Common myeloid progenitor, CD34-positive (primary cell): Measurements from ENCODE around the gene TRIM7.

ENCODE experiments used
- CTCF ChIA-PET: fragments of 350-600 bp; sonication (Branson Sonifier 250); formaldehyde crosslinking; loops from one replicate; lab custom pipeline; 2021; ENCODE audit warnings: antibody characterized with exemption; lab: Charles Lee
- POLR2A ChIA-PET: fragments of 350-600 bp; sonication (Branson Sonifier 250); formaldehyde crosslinking; loops from one replicate; lab custom pipeline; 2021; ENCODE audit warnings: antibody characterized with exemption; lab: Charles Lee
- DNase-seq, 3 donors: peaks; one replicate each; pipeline versions ENCODE4 v3.0.0 to v3.0.0-alpha.2; 2013
- H3K27ac ChIP-seq, 2 experiments: 1 replicate in 1 of 2; 2 replicates in 1 of 2; pipeline ENCODE4 v1.7.0; 2013; ENCODE audit warnings: inconsistent platforms in 2 of 2, low read length in 2 of 2, mild to moderate bottlenecking in 2 of 2, low read depth in 1 of 2, moderate library complexity in 1 of 2; ENCODE audit not compliant: severe bottlenecking in 2 of 2, insufficient read depth in 1 of 2, poor library complexity in 1 of 2
- H3K27me3 ChIP-seq, 5 experiments: replicated peaks in 2 of 5; 1 replicate in 3 of 5; 2 replicates in 2 of 5; pipeline versions ENCODE4 v1.6.1 to v1.7.0; 2013; ENCODE audit warnings: low read length in 4 of 5, mild to moderate bottlenecking in 2 of 5, moderate library complexity in 2 of 5, inconsistent platforms in 1 of 5; ENCODE audit not compliant: insufficient read depth in 5 of 5, control insufficient read depth in 4 of 5
- H3K36me3 ChIP-seq, 4 experiments: 1 replicate in 2 of 4; 2 replicates in 2 of 4; pipeline versions ENCODE4 v1.6.1 to v1.7.0; 2013; ENCODE audit warnings: low read length in 3 of 4, control low read depth in 1 of 4, mild to moderate bottlenecking in 1 of 4; ENCODE audit not compliant: control insufficient read depth in 4 of 4, insufficient read depth in 4 of 4
- H3K4me1 ChIP-seq, 4 experiments: 1 replicate in 3 of 4; 2 replicates in 1 of 4; pipeline versions ENCODE4 v1.6.1 to v1.7.1; 2013; ENCODE audit warnings: low read length in 3 of 4, mild to moderate bottlenecking in 3 of 4, control low read depth in 1 of 4, inconsistent platforms in 1 of 4, moderate library complexity in 1 of 4; ENCODE audit not compliant: control insufficient read depth in 4 of 4, insufficient read depth in 4 of 4; ENCODE audit errors: control extremely low read depth in 1 of 4
- H3K4me3 ChIP-seq, 7 experiments: 1 replicate in 4 of 7; 2 replicates in 3 of 7; pipeline versions ENCODE4 v1.5.1 to v1.7.0; 2013; ENCODE audit warnings: mild to moderate bottlenecking in 7 of 7, low read length in 6 of 7, moderate library complexity in 6 of 7, inconsistent platforms in 2 of 7, low read depth in 2 of 7, control low read depth in 1 of 7; ENCODE audit not compliant: insufficient read depth in 4 of 7, control insufficient read depth in 1 of 7; ENCODE audit errors: extremely low read depth in 1 of 7
- H3K9me3 ChIP-seq, 5 experiments: 1 replicate in 4 of 5; 2 replicates in 1 of 5; pipeline versions ENCODE4 v1.6.1 to v1.7.1; 2013; ENCODE audit warnings: low read length in 4 of 5, mild to moderate bottlenecking in 2 of 5, inconsistent platforms in 1 of 5, low read depth in 1 of 5, moderate library complexity in 1 of 5; ENCODE audit not compliant: control insufficient read depth in 4 of 5, insufficient read depth in 2 of 5; ENCODE audit errors: control extremely low read depth in 1 of 5
- WGBS: methylation state at CpG from one replicate; pipeline ENCODE4 v1.1.5; 2013; ENCODE audit not compliant: insufficient coverage; 5-methylcytosine and 5-hydroxymethylcytosine counted together

Gene TRIM7

GRCh38 chr5:181200816-181201215 is 4.2 kb downstream of the TRIM7 start:
- H3K4me1 ChIP-seq = peaks cover 1 to 27% (median 26%) of the 10 kb centered on the region in 4 experiments
- no peak overlapping the region for H3K4me3 ChIP-seq
- peaks cover 0 to 50% (median 18%) of the 10 kb centered on the region in 5 experiments for H3K27me3 ChIP-seq
- POLR2A ChIA-PET = no interaction called here
- no peaks in the 10 kb centered on the region for H3K9me3 ChIP-seq
- no peaks in the 10 kb centered on the region for H3K36me3 ChIP-seq
- 75% methylated on average over 2 of the region's 4 CpGs for WGBS
- no peak for DNase-seq
- CTCF ChIA-PET = interaction anchor here (1.0 to 1.2 kb wide), 3 partner anchors 9 to 12 kb away, joined by 3 to 4 read pairs (median 4); no protein-coding TSS in a partner anchor
- no peak overlapping the region for H3K27ac ChIP-seq

GRCh38 chr5:181199881-181200638 is 4.9 kb downstream of the TRIM7 start:
- DNase-seq = no peak
- Histone ChIP-seq H3K36me3 (no peaks in the 10 kb centered on the region), H3K27me3 (peaks cover 0 to 42% (median 16%) of the 10 kb centered on the region in 5 experiments), H3K4me3 (no peak overlapping the region), H3K9me3 (no peaks in the 10 kb centered on the region), H3K27ac (no peak overlapping the region), H3K4me1 (peaks cover 0 to 20% (median 18%) of the 10 kb centered on the region in 4 experiments)
- POLR2A ChIA-PET = no interaction called here
- CTCF ChIA-PET = interaction anchor here (0.9 to 1.2 kb wide), 4 partner anchors 8 to 17 kb away, joined by 3 to 4 read pairs (median 4); no protein-coding TSS in a partner anchor
- 88% methylated on average over 5 of the region's 12 CpGs for WGBS

- peaks cover 0 to 9% (median 8%) of the 10 kb centered on the region in 4 experiments for H3K4me1 ChIP-seq
- DNase-seq = no peak
- H3K9me3 ChIP-seq = no peaks in the 10 kb centered on the region
- no peak overlapping the region for H3K27ac ChIP-seq
- CTCF ChIA-PET = interaction anchor here (0.9 to 1.9 kb wide), 3 partner anchors 9 to 18 kb away, joined by 3 to 5 read pairs (median 3); no protein-coding TSS in a partner anchor
- no peak overlapping the region for H3K4me3 ChIP-seq
- POLR2A ChIA-PET = no interaction called here
- 90% methylated on average over 8 of the region's 9 CpGs for WGBS
- peaks cover 0 to 32% (median 15%) of the 10 kb centered on the region in 5 experiments for H3K27me3 ChIP-seq
- H3K36me3 ChIP-seq = no peaks in the 10 kb centered on the region
Measured at GRCh38 chr5:181198905-181199519, 6.0 kb downstream of the TRIM7 start.

GRCh38 chr5:181198106-181198685 is 6.8 kb downstream of the TRIM7 start:
- Histone ChIP-seq H3K27ac (no peak overlapping the region), H3K27me3 (peaks cover 0 to 23% (median 15%) of the 10 kb centered on the region in 5 experiments), H3K4me3 (no peak overlapping the region), H3K36me3 (no peaks in the 10 kb centered on the region), H3K9me3 (no peaks in the 10 kb centered on the region), H3K4me1 (peaks cover 0 to 1% (median 0%) of the 10 kb centered on the region in 4 experiments)
- WGBS = 89% methylated on average over 3 of the region's 12 CpGs
- no peak for DNase-seq
- POLR2A ChIA-PET = no interaction called here
- CTCF ChIA-PET = interaction anchor here (0.9 to 1.9 kb wide), 3 partner anchors 10 to 11 kb away, joined by 3 to 5 read pairs (median 3); no protein-coding TSS in a partner anchor

- Histone ChIP-seq H3K27ac (no peak overlapping the region), H3K4me1 (peaks cover 0 to 6% (median 3%) of the 10 kb centered on the region in 4 experiments), H3K9me3 (no peaks in the 10 kb centered on the region), H3K36me3 (no peaks in the 10 kb centered on the region), H3K4me3 (no peak overlapping the region), H3K27me3 (peaks cover 0 to 18% (median 12%) of the 10 kb centered on the region in 5 experiments)
- POLR2A ChIA-PET = no interaction called here
- no peak for DNase-seq
- 83% methylated on average over 5 of the region's 8 CpGs for WGBS
- CTCF ChIA-PET = interaction anchor here (0.9 to 1.9 kb wide), 4 partner anchors 9 to 11 kb away, joined by 3 to 5 read pairs (median 4); no protein-coding TSS in a partner anchor
Measured at GRCh38 chr5:181197326-181197951, 7.6 kb downstream of the TRIM7 start.

GRCh38 chr5:181195249-181195761 is 9.7 kb downstream of the TRIM7 start:
- Histone ChIP-seq H3K4me3 (no peak overlapping the region), H3K4me1 (peaks cover 0 to 22% (median 12%) of the 10 kb centered on the region in 4 experiments), H3K36me3 (no peaks in the 10 kb centered on the region), H3K27me3 (peaks cover 0 to 9% (median 0%) of the 10 kb centered on the region in 5 experiments), H3K27ac (no peak overlapping the region), H3K9me3 (no peaks in the 10 kb centered on the region)
- no peak for DNase-seq
- 95% methylated on average over 38 of the region's 45 CpGs for WGBS
- ChIA-PET POLR2A (no interaction called here), CTCF (interaction anchor here (9.9 kb wide), 1 partner anchor 11 kb away, joined by 105 read pairs; the partner anchor contains the start of gene TRIM7)
